Stimulated activated CD4-positive, alpha-beta T cell treated with anti-CD3 and anti-CD28 coated beads, TNF-alpha, amount 100 ng/mL, for 1 hour (primary cell): Measurements from ENCODE around the gene DCUN1D1.

Source experiments
- DNase-seq, 3 donors: peaks; one replicate each; pipeline ENCODE4 v3.0.0-alpha.2; 2020; ENCODE audit warnings: low read depth in 3 of 3, low spot score in 1 of 3

Gene DCUN1D1

DNA sequence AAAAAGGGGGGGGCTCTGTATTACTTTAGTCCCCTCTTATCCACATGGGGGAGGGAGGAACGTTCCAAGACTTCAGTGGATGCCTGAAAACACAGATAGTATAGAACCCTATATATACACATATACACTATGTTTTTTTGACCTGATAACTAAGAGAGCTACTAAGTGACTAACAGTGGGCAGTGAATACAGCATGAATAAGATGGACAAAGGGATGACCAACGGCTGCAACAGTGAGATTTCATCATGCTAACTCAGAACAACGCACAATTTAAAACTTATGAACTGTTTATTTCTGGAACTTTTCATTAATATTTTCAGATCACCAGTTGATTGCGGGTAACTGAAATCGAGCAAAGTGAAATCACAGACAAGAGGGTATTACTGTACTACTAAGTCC is 7.3 kb downstream of the DCUN1D1 start:
- no peak for DNase-seq

- DNase-seq: no peak
Measured at GRCh38 chr3:182972387-182972786, 8.0 kb downstream of the DCUN1D1 start.

GRCh38 chr3:182971637-182972036 is 8.7 kb downstream of the DCUN1D1 start:
- no peak for DNase-seq

DNA sequence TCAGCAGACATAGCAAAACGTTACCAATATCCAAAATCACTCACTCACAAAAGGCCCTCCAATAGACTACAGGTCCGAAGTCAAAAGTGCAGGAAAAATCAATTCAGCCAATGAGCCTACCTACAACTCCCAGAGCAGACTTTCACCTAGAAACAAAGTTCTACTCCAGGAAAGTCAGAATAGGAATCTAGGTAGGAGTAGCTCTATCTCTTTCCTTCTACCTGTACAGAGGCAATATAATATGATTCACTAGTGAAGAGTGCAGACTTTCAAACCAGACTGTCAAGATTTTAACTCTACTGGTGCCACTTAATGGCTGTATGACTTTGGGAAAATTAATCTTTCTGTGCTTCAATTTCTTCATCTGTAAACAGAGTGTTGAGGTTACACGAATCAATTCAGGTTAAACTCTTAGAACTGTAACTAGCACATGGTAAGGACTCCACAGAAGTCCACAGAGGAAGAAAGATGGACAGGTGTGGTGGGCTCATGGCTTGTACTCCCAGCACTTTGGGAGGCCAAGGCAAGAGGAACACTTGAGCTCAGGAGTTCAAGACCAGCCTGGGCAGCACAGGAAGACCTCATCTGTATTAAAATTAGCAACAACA is 9.4 kb downstream of the DCUN1D1 start:
- DNase-seq: no peak

- DNase-seq: no peak
Measured at GRCh38 chr3:182969853-182970252, 10.5 kb downstream of the DCUN1D1 start.

- no peak for DNase-seq
Measured at GRCh38 chr3:182969277-182969676, 11.1 kb downstream of the DCUN1D1 start.

DNA sequence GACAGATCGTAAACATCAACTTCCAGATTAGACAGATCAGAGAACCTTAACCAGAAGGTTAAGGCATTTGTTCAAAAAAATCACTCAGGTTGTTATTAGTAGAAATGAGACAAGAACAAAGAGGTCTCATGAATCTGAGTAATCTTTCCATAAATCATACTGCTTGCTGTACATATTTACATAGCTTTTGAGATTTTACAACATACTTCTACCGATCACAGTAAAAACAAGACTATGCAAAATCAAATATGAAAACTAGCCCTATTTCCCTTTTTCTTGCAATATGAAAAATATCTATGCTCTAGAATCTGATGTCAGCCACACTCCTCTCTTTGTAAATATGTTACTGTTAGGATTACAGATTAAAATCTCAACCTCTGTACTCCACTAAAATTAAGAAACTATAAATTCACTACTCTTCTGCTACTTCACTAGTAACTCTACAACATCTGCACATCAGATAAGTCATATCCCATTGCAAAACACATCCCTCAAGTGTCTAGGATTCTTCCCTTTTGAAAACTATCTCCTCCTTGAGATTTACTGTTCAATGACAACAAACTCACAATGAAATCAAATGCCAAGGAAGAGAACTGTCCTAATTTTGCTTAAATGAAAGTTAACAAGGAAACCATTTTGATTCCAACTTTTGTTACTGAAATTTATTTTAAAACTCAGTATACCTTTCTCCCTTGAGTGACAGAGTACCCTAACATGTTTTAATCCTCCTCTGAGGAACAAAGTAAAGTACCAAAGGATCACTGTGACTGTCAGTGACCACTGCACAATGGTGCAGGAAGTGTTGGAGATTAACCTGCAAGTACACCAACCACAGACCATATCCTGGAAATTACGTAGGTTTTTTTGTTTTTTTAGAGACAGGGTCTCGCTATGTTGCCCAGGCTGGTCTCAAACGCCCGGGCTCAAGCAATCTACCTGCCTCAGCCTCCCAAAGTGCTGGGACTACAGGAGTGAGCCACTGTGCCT is 12.8 kb downstream of the DCUN1D1 start:
- no peak for DNase-seq

GRCh38 chr3:182965861-182966366 is 14.4 kb downstream of the DCUN1D1 start:
- DNase-seq: no peak

DNA sequence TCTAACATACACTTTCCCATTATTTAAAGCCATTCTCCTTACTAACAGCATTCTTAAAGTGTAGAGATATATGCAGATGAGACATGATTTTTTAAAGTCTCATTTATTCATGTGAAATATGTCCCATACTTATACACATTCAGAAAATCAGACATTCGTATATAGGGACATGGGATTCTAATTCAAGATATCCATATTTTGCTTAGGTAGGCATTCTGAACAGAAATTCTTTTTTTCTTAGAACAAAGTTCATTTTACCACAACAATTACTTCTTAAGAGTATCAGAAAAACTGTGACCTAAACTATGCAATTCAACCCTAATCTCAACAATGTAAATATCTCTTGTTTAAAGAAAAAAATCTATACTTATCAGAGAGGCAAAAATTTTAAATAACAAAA is 16.2 kb downstream of the DCUN1D1 start:
- no peak for DNase-seq

- no peak for DNase-seq
Measured at GRCh38 chr3:182962166-182962565, 18.2 kb downstream of the DCUN1D1 start.

DNA sequence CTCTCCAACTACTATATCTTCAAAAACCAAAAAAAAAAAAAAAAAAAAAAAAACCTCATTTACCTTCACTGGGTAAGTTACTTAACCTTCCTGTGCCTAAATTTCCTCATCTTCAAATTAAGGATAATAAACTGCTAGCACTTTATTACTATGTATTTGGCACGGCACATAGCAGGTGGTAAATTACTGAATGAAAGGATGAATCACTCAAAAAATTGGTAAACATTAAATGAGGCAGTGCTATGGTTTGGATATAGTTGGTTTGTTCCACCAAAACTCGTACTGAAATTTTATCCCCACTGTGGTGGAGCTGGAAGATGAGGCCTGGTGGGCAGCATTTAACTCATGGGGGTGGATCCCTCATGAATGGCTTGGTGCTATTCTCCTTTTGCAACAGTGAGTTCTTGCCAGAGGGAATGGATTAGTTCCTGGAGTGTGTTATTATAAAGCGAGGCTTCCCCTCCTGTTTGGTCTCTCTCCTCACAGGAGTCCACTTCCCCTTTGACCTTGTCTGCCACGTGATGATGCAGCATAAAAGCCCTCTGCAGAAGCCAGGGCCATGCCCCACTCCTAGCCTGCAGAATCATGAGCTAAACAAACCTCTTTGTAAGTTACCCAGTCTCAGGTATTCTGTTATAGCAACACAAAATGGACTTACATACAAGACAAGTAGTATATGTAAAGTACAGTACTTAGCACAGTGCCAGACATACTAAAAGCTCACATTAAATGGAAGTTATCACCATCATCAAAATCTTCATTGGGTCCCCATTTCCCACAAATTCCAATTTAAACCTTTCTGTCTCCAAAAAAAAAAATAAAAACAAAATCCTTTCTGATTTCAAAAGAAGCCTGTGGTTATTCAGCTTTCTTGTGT is 20.6 kb downstream of the DCUN1D1 start:
- no peak for DNase-seq

DNA sequence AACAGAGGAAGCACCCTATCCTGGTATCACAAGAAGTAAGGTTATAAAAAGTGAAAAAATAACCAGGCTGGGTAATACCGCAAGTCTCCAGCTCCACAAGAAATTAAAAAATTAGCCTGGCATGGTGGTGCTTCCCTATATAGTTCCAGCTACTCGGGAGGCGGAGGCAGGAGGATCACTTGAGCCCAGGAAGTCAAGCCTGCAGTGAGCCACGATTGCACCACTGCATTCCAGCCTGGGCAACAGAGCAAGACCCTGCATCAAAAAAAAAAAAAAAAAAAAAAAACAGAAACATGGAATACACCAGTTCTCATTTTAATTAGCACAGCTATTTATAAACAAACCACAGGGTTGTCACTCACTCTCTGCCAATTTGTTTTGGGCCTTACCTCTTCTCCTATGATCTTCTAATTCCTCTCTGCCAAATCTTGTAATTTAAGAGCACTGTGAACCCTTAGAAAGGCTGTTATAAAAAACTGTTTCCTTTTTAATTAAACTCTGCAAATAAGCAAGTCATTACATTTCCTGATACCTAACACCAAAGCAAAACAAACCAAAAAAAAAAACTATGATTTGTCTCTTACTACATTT is 22.6 kb downstream of the DCUN1D1 start:
- DNase-seq: no peak

DNA sequence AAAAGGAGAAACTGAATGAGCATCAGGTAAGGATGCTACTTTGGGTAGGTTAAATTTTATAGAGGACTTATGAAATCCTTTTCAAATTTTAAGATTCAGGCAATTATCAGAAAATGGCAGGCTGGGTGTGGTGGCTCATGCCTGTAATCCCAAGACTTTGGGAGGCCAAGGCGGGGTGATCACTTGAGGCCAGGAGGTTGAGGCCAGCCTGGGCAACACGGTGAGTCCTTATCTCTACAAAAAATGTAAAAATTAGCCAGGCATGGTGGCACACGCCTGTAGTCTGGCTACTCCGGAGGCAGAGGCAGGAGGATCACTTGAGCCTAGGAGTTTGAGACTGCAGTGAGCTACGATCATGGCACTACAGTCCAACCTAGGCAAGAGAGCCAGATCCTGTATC is 23.1 kb downstream of the DCUN1D1 start:
- DNase-seq: no peak

GRCh38 chr3:182954553-182955235 is 25.6 kb downstream of the DCUN1D1 start:
- no peak for DNase-seq

DNA sequence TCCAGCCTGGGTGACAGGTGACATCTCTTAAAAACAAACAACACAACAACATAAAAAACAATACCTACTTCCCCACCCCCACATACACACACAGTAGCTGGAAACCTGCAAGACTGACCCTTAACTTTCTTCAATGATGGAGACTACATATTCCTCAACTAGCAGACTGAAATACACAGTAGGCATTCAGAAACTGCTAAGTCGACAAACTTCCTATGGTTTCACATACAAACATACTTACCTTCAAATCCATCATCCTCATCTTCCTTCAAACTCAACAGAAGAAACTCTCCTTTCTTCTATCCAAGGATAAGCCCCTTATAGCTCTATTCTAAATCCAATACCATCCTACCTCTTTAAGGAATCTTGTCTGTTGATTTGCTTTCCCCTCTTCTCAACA is 30.6 kb downstream of the DCUN1D1 start:
- no peak for DNase-seq

DNA sequence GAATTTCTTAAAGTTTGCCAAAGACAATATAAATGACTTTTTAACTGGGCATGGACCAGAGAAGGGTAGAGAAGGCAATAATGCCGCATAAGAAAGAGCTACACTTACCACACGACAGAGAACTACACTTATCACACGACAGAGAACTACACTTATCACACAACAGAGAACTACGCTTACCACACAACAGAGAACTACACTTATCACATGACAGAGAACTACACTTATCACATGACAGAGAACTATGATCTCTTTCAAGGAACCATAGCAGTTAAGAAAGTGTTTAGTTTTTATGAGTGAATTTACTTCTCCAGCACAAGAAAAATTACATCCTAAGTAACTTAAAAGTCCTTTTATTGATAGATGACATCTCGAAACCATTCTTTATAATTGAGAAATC is 32.0 kb downstream of the DCUN1D1 start:
- no peak for DNase-seq

- no peak for DNase-seq
Measured at GRCh38 chr3:182947888-182948287, 32.5 kb downstream of the DCUN1D1 start.

DNA sequence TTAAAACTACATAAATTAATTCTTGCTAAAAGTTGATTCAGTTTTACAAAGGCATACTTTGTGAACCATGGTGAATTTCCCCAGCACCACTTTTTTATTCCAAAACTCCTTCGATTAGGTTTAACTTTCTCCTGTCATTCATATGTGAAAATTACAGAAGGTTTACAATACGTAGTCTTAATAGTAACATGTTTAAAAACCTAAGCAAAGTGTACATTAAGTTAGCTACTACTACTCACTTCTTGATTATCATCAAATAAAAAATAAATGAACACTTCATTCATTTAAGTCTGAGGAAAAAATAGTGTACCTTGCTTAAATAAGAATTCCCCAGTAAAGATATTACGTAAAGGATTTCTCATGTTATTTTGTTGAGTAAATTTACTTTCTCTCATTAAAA is 38.6 kb downstream of the DCUN1D1 start:
- DNase-seq: no peak

GRCh38 chr3:182940266-182940808 is 40.0 kb downstream of the DCUN1D1 start:
- no peak for DNase-seq
